Mucosa of stomach (tissue), 1 donor: ENCODE data around the gene EPM2AIP1.
"Not testable (repeated sequence)": the region's sequence is repeated elsewhere in the genome, so short reads cannot be mapped to it uniquely, and the experiment has no call there.

Experiments
- H3K27me3 ChIP-seq: one replicate; pipeline ENCODE4 v1.7.0; 2013; ENCODE audit warnings: mild to moderate bottlenecking, low read length; ENCODE audit not compliant: control insufficient read depth, insufficient read depth
- H3K36me3 ChIP-seq: one replicate; pipeline ENCODE4 v1.7.0; 2013; ENCODE audit warnings: low read length; ENCODE audit not compliant: control insufficient read depth, insufficient read depth
- H3K4me1 ChIP-seq: one replicate; pipeline ENCODE4 v1.7.0; 2013; ENCODE audit warnings: mild to moderate bottlenecking, low read length; ENCODE audit not compliant: control insufficient read depth, insufficient read depth
- H3K4me3 ChIP-seq: one replicate; pipeline ENCODE4 v1.7.0; 2013; ENCODE audit warnings: low read length
- H3K9ac ChIP-seq: one replicate; pipeline ENCODE4 v1.7.0; 2013; ENCODE audit warnings: mild to moderate bottlenecking, low read length, moderate library complexity
- H3K9me3 ChIP-seq: one replicate; pipeline ENCODE4 v1.7.0; 2013; ENCODE audit warnings: mild to moderate bottlenecking, low read length, moderate library complexity; ENCODE audit not compliant: control insufficient read depth
- donor health status: Pancreatic carcinoma.

Gene EPM2AIP1

GRCh38 chr3:36992806-36993325 lies at the start of gene EPM2AIP1:
Gene EPM2AIP1, minus strand, starts transcription at chr3:36993131. Its CDS starts 54 bp downstream, at chr3:36993077.
- no peaks in the 10 kb centered on the region for H3K27me3 ChIP-seq
- H3K9ac ChIP-seq = peak within 1 kb of the TSS; percentile 90
- H3K36me3 ChIP-seq = peaks cover 5% of the 10 kb centered on the region
- peaks cover 18% of the 10 kb centered on the region for H3K4me1 ChIP-seq
- H3K4me3 ChIP-seq = peak within 1 kb of the TSS; percentile 58
- no peaks in the 10 kb centered on the region for H3K9me3 ChIP-seq

GRCh38 chr3:37042712-37043111 lies 49.8 kb upstream of the EPM2AIP1 start:
- not testable (repeated sequence) for H3K27me3 ChIP-seq, H3K36me3 ChIP-seq, H3K4me3 ChIP-seq, H3K9ac ChIP-seq, H3K4me1 ChIP-seq, H3K9me3 ChIP-seq

- Histone ChIP-seq H3K4me1 (no peaks in the 10 kb centered on the region), H3K27me3 (no peaks in the 10 kb centered on the region), H3K36me3 (peaks cover 5% of the 10 kb centered on the region)
These were observed 48.7 kb upstream of the EPM2AIP1 start for GRCh38 chr3:37041546-37042195.

GRCh38 chr3:37040231-37040630 lies 47.3 kb upstream of the EPM2AIP1 start:
- H3K27me3 ChIP-seq = no peaks in the 10 kb centered on the region
- peaks cover 5% of the 10 kb centered on the region for H3K36me3 ChIP-seq
- no peaks in the 10 kb centered on the region for H3K4me1 ChIP-seq
- no peak overlapping the region for H3K9ac ChIP-seq
- H3K9me3 ChIP-seq = no peaks in the 10 kb centered on the region
- H3K4me3 ChIP-seq = no peak overlapping the region

More at GRCh38 chr3:37041546-37042195, 48.7 kb upstream of the EPM2AIP1 start:
- Histone ChIP-seq H3K9me3 (no peaks in the 10 kb centered on the region), H3K9ac (no peak overlapping the region), H3K4me3 (no peak overlapping the region)

- Histone ChIP-seq H3K9ac (no peak overlapping the region), H3K27me3 (no peaks in the 10 kb centered on the region), H3K36me3 (peaks cover 5% of the 10 kb centered on the region), H3K9me3 (no peaks in the 10 kb centered on the region), H3K4me3 (no peak overlapping the region), H3K4me1 (no peaks in the 10 kb centered on the region)
These were observed 46.4 kb upstream of the EPM2AIP1 start for GRCh38 chr3:37039161-37039846.

GRCh38 chr3:37037352-37037751 lies 44.4 kb upstream of the EPM2AIP1 start:
- H3K9ac ChIP-seq = no peak overlapping the region
- peaks cover 5% of the 10 kb centered on the region for H3K36me3 ChIP-seq
- H3K4me3 ChIP-seq = no peak overlapping the region
- no peaks in the 10 kb centered on the region for H3K9me3 ChIP-seq
- no peaks in the 10 kb centered on the region for H3K27me3 ChIP-seq
- H3K4me1 ChIP-seq = no peaks in the 10 kb centered on the region

- no peak overlapping the region for H3K9ac ChIP-seq
- no peak overlapping the region for H3K4me3 ChIP-seq
- H3K4me1 ChIP-seq = no peaks in the 10 kb centered on the region
These were observed 40.0 kb upstream of the EPM2AIP1 start for GRCh38 chr3:37032961-37033360.

GRCh38 chr3:37031096-37031682 lies 38.3 kb upstream of the EPM2AIP1 start:
- Histone ChIP-seq H3K27me3 (no peaks in the 10 kb centered on the region), H3K4me3 (no peak overlapping the region), H3K36me3 (no peaks in the 10 kb centered on the region), H3K9me3 (no peaks in the 10 kb centered on the region), H3K4me1 (no peaks in the 10 kb centered on the region), H3K9ac (no peak overlapping the region)

More at GRCh38 chr3:37032961-37033360, 40.0 kb upstream of the EPM2AIP1 start:
- Histone ChIP-seq H3K9me3 (no peaks in the 10 kb centered on the region), H3K36me3 (no peaks in the 10 kb centered on the region), H3K27me3 (no peaks in the 10 kb centered on the region)

GRCh38 chr3:37030588-37030987 lies 37.7 kb upstream of the EPM2AIP1 start:
- no peak overlapping the region for H3K9ac ChIP-seq
- peaks cover 4% of the 10 kb centered on the region for H3K36me3 ChIP-seq
- no peak overlapping the region for H3K4me3 ChIP-seq
- no peaks in the 10 kb centered on the region for H3K27me3 ChIP-seq
- no peaks in the 10 kb centered on the region for H3K4me1 ChIP-seq
- no peaks in the 10 kb centered on the region for H3K9me3 ChIP-seq

- Histone ChIP-seq H3K9ac (no peak overlapping the region), H3K4me3 (no peak overlapping the region), H3K4me1 (no peaks in the 10 kb centered on the region), H3K27me3 (no peaks in the 10 kb centered on the region), H3K36me3 (peaks cover 4% of the 10 kb centered on the region), H3K9me3 (no peaks in the 10 kb centered on the region)
These were observed 36.7 kb upstream of the EPM2AIP1 start for GRCh38 chr3:37029516-37030163.

- Histone ChIP-seq H3K4me3 (no peak overlapping the region), H3K36me3 (peaks cover 4% of the 10 kb centered on the region), H3K27me3 (no peaks in the 10 kb centered on the region), H3K4me1 (no peaks in the 10 kb centered on the region), H3K9ac (no peak overlapping the region), H3K9me3 (no peaks in the 10 kb centered on the region)
These were observed 36.2 kb upstream of the EPM2AIP1 start for GRCh38 chr3:37029111-37029510.

- peaks cover 4% of the 10 kb centered on the region for H3K36me3 ChIP-seq
- no peaks in the 10 kb centered on the region for H3K27me3 ChIP-seq
- H3K4me1 ChIP-seq = no peaks in the 10 kb centered on the region
- H3K9me3 ChIP-seq = no peaks in the 10 kb centered on the region
- no peak overlapping the region for H3K9ac ChIP-seq
- no peak overlapping the region for H3K4me3 ChIP-seq
These were observed 35.4 kb upstream of the EPM2AIP1 start for GRCh38 chr3:37028329-37028728.
